ENCODE data around the gene ACO2. TPM values are rescaled to one million over a fixed set of nuclear protein-coding genes. Genes with fewer than 3 reads are reported as not detected.

The ACO2 gene
- total and polyA plus RNA-seq, 2 of the 13 experiments (the other 11 are each of a cell fraction or from before 2014, with no cell fraction given) = 19.2 to 45.6 TPM

- TF ChIP-seq SCMH1 (CRISPR knock-in tag; IDR thresholded peaks at IDR 0.05; ENCODE audit: borderline replicate concordance) (no peak), ZNF724P (CRISPR knock-in tag; IDR thresholded peaks at IDR 0.05; ENCODE audit: borderline replicate concordance) (no peak), ZNF280B (CRISPR knock-in tag; IDR thresholded peaks at IDR 0.05; ENCODE audit: borderline replicate concordance) (no peak), REST (IDR thresholded peaks at IDR 0.05; ENCODE audit: borderline replicate concordance in 1 of 2, low read depth in 1 of 2, low read length in 2 of 2) (no peak), GRHL1 (CRISPR knock-in tag; conservative IDR thresholded peaks at IDR 0.05) (no peak), ZNF687 (CRISPR knock-in tag; IDR thresholded peaks at IDR 0.05) (peak; percentile 87), ETV5 (CRISPR knock-in tag; IDR thresholded peaks at IDR 0.05; ENCODE audit: borderline replicate concordance) (peak; percentile 17; the same call in 1 of the 2 replicates), PCBP1 (IDR thresholded peaks at IDR 0.05; ENCODE audit: borderline replicate concordance, low read depth, low read length) (no peak), ZNF501 (CRISPR knock-in tag; IDR thresholded peaks at IDR 0.05) (peak; percentile 45; the same call in 1 of the 2 replicates), MAFF (IDR thresholded peaks at IDR 0.05; ENCODE audit: low read depth, low read length) (no peak), ATF4 (CRISPR knock-in tag; IDR thresholded peaks at IDR 0.05) (no peak)
Observed at GRCh38 chr22:41543854-41544670, 75.1 kb downstream of the ACO2 start, which contains the start of gene POLR3H (continued).

Data from HepG2 (cell line).